Ammon's horn (tissue), 1 donor: ENCODE results near the gene RPS6KA2.
"Not testable (repeated sequence)": the region's sequence is repeated elsewhere in the genome, so short reads cannot be mapped to it uniquely, and the experiment has no call there.

Experiments
- DNase-seq: peaks from one replicate; pipeline ENCODE4 v3.0.0-alpha.2; 2016; ENCODE audit warnings: low spot score

Gene RPS6KA2

DNA sequence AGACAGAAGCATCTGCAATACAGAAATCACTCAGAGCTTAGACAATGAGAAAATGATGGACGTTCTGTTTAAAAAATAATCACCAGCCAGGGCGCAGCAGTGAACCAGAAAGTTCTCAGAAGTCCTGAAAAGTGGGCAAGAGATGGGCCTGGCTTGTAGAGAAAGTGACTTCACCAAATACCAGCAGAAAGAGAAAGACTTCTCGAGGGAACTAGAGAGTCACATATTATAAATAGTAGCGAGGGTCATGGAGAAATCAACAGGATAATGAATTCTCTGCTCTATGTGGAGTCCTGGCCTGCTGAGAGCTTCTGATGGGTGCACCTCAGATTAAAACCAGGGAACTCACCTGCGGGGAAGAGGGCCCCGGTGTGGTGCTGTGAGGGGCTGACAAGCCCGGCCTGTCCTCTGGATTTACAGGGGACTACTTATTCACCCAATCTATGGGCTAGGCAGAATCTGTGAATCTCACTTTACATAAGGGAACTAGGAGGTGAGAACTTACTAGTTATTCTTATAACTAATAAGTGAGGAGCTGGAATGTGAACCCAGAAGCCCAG lies 35.0 kb downstream of the RPS6KA2 start:
- DNase-seq = no peak

DNA sequence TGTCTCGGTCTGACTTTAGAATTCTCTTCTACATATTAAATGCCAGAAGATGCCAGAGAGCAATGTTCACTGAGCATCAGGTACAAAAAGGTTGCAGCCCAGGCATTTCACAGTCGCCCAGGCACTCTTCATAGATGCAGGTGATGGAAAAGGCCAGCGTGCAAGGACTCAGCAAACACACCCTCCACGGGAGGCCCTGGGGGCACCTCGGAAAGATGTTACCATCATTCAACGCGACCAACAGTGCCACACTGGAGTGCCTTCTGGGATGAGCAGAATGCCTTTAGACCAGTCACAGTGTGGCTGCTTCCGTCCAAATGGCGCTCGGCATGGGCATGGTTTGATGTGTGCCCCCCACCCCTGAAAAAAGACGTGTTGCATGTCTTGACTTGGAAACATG lies 36.0 kb downstream of the RPS6KA2 start:
- DNase-seq = no peak

DNA sequence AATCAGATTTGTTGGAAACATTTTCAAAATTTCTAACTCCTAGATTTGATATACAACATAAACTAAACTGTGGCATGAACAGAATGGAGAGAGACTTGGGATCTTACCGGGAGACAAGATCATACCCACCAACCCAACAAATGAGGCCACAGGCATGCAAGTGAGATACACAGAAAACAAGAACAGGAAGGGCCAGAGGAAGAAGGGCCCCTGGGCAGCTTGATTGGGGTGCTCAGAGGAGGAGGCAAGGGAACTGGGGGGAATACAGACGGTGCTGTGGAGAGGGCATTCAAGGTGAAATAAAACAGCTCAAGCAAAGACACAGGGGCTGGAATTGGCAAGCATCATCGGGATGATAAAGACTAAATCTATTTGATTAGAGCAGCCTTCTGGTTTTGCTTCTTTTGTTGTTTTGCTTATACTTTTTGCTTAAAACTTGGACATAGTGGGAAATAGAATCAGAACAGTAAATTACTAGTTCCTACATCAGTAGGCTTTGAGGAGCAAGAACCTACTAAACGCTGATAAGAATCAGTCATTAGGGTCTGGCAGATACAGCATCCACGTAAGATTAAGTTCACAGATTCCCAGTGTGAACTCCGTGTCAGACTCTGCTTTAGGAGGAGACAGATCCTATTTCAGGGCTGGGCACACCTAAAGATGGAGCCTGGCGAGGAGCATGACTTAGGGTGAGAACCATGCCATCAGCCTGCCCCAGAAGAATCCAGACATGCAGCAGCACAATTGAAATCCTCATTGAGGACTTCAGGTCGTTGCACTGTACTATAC lies 37.1 kb downstream of the RPS6KA2 start:
- no peak for DNase-seq

DNA sequence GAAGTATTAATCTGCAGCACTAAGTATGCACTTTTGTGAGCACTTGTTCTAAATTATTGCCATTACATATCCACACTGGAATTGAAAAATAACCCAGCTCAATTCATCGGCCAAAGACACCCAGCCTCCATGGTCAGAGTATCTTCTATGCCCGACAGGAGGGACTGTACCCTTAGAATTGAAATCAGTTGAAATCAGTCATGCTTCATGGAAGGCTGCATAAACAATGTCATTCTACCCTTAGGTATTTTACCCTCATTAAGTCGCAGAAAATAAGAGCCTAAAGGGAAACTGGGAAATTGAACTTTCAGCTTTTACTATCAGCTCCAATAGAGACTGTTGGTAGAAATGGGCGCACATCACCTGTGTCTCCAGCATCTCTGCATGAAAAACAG lies 37.7 kb downstream of the RPS6KA2 start:
- DNase-seq = no peak

DNA sequence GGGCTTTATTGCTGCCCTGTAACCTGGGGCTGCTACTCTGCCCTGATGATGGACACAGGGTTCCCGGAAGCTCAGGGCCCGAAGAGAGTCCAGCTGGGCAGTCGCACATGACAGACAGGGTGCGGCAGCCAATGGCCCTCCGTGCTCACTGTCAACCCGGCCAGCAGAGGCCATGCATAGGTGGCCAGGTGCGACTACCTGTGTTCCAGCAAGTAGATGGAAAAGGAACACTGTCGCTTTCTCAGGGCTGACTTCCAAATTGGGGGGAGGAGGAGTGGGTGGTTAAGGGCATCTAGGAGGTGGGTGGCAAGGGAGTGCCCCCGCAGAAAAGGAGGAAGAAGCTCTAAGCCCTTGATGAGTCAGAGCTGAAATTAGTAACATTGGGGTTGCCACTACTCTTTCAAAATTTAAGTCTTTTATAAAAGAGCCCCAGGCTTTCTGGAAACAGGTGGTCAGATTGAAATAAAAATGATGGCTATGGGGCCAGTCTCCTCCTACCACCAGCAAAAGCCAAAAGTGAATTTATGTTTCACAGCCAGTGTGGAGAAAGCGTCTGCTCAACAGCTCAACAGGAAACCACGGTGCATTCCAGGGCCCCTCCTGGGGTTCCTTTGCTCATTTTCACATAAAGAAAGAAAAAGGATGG lies 38.2 kb downstream of the RPS6KA2 start:
- no peak for DNase-seq

DNA sequence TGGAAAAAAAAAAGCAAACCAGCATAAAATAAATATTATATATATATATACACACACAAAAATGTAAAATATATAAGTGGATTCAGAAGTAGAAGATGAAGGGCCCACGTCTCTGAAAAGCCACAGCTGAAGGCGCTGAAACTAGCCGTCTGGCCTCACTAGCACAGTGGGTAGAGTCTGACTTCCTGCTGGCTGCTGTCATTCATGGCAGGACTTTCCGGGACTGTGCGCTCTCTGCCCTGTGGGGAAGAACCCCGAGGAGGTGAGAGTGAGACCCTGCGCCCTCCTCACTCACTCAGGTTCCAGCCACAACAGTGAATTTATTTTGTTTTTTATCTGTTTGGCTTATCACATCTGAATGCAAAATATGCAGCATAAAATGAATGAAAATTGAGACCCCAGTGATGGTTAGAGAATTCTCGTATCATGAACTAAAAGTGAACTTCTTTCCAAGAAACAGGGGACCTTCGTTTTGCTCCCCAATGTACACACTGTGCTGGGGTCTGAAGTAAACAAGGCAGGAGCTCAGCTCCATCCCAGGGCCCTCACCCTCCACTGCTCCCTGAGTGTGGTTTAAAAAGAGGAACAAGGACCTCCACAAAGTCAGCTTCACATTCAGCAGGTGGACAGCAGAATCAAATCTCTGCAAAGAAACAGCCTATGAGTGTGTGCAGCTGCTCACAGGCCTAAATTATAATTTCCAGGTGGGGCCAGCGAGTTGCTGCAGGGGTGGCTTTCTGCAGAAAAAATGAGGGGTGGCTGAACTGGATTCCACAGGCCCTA lies 39.2 kb downstream of the RPS6KA2 start:
- no peak for DNase-seq

DNA sequence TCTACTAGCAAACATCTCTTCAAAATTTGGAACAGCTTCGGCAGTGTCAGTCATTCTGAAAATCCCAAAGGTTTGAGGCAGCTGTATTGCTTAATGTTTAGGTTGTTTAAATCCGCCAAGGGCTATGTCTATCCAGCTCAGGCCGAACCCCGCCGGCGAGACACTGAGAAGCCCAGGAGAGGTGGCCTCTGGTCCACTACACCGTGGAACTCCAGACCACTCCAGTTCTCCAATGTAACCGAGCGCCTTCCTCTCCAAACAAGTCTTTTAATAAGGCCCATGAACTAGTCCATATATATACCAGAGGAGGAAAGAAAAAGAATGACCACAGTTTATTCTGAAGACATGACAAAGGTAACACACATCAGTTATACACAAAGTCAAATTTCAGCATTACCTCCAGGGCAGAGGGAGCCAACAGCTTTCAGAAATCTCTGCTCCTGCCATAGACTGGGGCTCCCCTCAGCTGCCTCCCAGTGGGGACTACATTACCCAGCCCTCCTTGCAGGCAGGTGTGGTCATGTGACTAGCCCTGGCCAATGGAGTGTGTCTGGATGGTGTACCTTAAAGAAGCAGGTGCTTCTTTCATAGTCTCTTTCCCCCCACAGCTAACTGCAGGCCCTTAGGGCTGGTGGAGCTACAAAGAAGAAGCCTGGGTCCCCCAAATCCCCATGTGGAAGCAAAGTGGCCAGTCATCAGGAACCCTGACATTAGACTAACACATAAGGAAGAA lies 40.5 kb downstream of the RPS6KA2 start, which contains the start of gene RAMACL:
Gene RAMACL, minus strand, starts transcription at position 255 of the 733 bp plus-strand sequence. Its CDS starts 201 bp downstream, at position 54.
- no peak for DNase-seq

DNA sequence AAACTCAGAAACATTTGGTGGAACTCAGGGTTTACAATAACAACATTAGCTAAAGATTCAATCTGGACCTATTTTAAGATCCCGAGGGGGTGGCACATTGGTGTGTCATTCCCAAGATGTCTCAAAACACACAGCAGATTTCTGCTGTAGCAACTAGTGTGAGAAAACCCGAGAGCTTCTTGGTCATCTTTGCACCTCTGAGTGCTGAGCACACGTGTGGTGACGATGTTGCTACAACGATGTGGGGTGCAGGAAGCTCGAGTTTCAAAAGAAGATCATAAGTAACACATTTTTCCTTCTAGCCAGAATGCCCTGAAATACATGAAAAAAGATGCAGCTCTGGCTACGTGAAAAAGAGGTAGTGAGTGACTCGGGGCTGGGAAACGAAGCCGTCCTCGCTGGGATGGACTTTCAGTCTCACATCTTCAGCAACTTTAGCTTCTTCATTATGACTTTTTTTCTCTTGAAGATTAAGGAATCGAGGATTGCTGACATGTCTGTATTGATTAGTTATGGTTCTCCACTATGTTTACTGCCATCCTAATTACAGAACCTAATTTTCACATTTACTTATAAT lies 42.1 kb downstream of the RPS6KA2 start:
- no peak for DNase-seq

DNA sequence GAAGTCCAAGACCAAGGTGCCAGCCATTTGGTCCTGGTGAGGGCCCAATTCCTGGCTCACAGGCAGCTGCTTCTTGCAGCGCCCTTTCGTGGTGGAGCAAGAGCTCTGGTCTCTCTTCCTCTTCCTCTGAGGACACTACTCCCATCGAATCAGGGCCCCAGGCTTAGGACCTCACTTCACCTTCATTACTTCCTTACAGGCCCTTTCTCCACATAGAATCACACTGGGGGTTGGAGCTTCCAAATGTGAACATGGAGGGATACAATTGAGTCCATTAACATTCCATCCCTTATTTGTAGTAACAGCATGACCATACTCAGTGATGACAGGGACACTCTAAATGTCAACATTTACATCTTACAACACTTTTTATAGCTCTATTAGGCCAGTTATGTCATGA lies 42.9 kb downstream of the RPS6KA2 start:
- DNase-seq = peak; percentile 45

DNA sequence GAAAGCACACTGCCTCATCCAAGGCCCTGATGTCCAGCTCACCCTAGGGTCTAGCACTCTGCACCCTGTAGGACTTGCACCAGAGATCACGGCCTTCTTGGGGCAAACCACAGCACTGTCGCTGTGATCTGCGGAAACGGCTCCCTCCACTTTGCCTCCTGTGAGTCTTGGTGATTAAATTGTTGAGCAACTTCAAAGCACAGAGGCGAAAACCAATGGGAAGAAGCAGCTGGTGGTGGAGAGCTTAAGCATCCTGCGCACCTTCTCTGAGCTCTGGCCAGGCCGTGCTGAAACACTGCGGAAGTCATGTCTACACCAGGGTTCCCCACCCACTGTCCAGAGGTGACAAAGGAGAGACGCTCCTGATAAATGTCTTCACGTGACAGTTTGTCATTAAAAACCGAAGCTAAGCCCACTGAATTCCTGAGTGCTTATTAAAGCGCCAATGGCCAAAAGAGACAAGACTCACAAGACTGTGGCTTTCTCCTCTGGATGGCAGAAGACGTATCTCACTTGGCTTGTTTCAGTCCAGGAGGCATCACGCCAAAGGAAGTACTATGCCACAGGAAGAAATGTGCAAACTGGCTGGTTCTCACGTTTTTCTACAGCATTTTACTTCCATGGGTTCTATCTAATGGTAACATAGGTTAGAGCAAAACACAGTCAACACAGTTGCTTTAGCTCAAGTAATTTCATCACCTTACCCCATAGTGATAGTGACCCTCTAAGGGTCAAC lies 43.7 kb downstream of the RPS6KA2 start:
- no peak for DNase-seq

DNA sequence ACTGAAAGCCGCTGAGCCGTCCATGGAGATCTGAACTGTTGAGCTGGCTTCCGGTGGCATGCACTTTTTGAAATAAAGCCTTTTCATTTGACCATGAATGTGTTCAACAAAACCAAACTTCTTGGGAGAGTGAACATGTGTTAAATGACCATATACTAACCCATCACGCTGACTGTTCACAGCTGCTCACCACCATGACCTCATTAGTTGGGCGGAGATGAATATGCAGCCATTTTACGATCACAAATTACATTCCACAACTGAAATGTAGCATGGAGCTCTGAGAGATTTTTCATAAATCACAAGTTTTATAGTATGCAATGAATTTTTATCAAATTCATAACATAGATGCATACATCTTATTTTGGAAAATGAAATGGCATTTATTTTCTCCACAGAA lies 44.8 kb downstream of the RPS6KA2 start:
- DNase-seq = no peak

DNA sequence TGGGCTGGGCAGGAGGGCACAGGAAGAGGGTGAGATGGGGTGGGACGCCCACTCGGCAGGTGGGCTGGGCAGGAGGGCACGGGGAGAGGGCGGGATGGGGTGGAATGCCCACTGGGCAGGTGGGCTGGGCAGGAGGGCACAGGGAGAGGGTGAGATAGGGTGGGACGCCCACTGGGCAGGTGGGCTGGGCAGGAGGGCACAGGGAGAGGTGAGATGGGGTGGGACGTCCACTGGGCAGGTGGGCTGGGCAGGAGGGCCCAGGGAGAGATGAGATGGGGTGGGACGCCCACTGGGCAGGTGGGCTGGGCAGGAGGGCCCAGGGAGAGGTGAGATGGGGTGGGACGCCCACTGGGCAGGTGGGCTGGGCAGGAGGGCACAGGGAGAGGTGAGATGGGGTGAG lies 45.2 kb downstream of the RPS6KA2 start:
- DNase-seq = not testable (repeated sequence)

DNA sequence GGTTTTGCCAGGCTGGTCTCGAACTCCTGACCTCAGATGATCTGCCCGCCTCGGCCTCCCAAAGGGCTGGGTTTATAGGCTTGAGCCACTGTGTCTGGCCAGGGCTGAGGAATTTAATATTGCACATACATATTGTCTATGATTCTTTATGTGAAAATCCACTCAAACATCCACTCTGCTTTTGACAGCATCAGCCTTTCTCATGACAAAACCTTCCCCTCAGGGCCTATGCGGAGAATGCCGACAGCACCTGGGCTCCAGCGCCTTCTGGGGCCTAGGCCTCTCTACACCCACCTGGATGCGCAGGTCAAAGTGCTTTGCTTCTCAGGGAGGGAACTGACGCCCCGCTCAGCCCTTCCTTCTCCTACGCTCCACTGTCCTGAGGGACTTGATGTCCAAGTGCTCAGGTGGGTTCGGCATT lies 46.0 kb downstream of the RPS6KA2 start:
- DNase-seq = no peak

DNA sequence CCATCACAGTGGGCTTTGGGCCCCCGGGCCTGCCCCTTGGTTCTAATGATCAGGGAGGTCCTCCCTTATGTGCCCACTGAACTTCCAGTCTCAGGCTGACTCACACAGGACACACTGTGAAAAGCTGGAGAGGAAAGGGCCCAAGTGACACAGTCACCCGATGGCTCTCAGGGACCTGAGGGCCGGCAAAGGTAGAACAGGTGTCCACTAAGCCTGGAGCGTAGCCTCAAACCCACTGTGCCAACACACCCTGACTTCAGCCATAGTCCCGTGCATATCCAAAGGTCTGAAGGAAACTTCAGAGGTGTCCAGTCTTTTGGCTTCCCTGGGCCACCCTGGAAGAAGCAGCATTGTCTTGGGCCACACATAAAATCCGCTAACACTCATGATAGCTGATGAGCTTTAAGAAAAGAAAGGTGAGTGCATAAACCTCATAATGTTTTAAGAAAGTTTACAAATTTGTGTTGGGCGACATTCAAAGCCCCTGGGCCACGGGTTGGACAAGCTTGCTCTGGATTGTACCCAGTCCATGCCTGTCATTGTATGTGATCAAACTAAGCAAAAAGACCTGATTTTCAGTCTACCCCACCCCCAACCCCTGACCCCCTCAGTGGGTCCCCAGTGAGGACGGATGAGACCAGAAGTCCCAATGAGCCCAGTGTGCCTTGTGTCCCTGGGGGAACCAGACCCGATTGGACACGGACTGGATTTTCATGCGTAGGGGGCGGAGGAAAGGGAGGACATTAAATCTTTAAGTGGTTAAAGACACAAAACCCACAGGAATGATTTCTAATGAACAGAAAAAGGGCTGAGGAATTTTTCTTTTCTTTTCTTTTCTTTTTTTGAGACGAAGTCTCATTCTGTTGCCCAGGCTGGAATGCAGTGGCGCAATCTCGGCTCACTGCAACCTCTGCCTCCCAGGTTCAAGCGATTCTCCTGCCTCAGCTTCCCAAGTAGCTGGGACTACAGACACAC lies 46.7 kb downstream of the RPS6KA2 start:
- no peak for DNase-seq

DNA sequence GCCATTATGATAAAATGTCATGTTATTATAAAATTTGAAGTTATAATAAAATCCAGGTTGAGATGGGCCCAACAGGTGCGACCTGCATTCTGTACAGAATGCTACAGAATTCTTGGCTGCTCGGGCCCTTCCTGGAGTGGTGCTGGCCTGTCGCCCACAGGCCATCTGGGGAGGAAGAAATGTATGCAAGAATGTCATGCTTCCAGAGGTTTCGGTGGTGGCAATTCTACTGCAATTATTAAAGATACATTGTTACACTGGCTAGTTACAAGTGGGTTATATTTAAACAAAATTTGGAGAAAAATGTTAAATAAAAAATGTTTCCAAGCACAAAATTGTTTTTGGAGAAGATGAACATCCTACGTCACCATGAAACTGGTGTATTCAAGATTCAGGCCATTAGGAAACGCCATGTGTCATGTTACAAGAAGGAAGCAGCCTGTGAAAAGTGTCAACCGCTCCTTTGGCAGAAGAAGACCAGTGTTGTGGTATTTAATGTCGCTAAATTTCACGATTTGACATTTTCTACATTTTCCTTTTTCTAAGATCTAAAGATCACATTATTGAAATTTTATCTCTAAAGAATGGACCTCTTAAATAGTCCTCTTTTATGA lies 47.7 kb downstream of the RPS6KA2 start:
- DNase-seq = no peak

DNA sequence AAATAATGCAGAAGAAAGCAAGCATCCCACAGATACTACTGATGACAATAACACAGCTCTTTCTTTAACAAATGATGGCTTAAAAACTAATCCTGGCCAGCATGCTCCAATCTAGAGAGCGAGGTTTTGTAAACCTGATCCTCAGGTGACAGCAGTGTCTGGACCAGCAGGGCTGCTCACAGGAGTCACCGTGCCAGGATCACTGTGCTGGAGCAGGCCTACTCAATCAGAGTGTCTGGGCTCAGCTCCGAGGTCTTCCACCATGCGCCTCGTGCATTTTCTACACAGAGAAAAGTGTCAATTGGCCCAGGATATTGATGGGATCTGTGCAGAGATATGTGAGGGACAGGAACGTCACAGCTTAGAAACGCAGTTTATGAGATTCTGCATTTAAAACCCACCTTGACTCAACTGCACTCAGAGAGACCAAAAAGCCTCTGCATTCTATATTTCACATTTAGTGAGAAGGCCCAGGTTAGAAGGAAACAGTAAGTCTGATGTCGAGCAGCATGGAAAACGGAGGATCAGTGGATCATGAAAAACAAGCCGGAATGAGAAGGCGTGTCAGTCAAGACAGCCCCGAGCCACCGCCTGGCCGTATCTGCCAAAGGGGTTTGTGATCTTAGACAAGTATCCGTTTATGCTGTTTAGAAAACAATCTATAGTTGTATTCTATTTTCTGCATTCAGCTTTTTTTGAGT lies 48.4 kb downstream of the RPS6KA2 start:
- no peak for DNase-seq

DNA sequence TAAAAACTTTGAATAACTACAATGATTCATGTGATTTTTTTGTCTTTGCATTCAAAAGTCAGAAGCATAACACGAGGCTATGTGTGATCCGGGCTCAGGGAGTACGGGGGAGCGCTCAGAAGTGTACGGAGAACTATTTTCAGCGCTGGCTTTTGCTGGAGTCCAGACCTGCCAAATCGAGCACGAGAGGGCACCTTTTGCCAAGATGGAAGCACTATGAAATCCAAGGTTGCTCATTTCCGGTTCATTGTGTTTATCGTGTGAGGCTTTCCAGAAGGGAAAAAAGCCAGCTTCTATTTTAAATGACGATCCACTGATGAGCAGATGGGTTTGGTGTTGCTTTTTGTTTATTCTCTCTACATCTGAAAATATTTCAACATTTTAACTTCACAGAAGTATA lies 51.8 kb downstream of the RPS6KA2 start:
- peak; percentile 51 for DNase-seq

DNA sequence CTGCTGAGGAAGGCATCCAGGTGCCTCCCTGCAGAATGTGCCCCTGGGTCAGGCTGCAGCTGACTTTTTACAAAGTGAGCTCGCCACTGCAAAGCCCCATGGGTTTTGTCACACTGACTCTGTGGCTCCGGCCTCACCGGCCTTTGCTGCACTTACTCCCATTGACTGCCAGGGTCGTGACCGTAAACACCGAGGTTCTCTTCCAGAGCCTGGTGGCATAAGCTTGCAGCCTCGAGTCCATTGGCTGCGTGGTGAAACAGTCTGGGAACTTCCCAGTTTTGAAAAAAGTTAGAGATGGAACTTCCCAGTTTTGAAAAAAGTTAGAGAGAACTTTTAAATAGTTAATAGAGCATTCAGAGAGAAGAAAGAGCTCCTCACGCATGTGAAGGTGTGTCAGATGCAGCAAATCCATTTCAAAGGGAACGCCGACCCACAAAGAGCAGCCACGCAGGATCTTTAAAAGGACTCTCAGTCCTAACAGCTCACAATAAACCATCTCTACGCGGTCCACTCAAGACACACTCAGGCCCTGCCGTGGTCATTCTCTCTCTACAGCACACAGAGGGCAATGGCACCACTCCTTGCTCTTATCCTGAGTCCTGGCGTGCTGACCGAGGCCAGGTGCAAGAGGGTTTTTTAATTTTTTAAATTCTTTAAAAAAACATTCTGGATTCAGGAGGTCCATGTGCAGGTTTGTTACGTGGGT lies 53.4 kb downstream of the RPS6KA2 start:
- DNase-seq = no peak
